Parathyroid adenoma (tissue), 2 donors: ENCODE data around the gene ATAD3A.

ENCODE experiments used
- H2AFZ ChIP-seq: fragments of 300-600 bp; sonication (generic); one replicate; pipeline ENCODE4 v1.7.0; 2017; ENCODE audit warnings: antibody characterized with exemption, mild to moderate bottlenecking
- H3K27ac ChIP-seq: fragments of 300-600 bp; sonication (generic); one replicate; pipeline ENCODE4 v1.7.0; 2017
- H3K27me3 ChIP-seq: fragments of 300-600 bp; sonication (generic); one replicate; pipeline ENCODE4 v1.7.0; 2017; ENCODE audit warnings: low read length; ENCODE audit not compliant: control insufficient read depth, insufficient read depth
- H3K36me3 ChIP-seq: fragments of 300-600 bp; sonication (generic); one replicate; pipeline ENCODE4 v1.7.0; 2017; ENCODE audit warnings: low read length; ENCODE audit not compliant: control insufficient read depth, insufficient read depth
- H3K4me1 ChIP-seq: fragments of 300-600 bp; sonication (generic); one replicate; pipeline ENCODE4 v1.7.0; 2017; ENCODE audit warnings: control low read depth
- H3K4me2 ChIP-seq: fragments of 300-600 bp; sonication (generic); one replicate; pipeline ENCODE4 v1.7.0; 2017; ENCODE audit warnings: low read length
- H3K4me3 ChIP-seq: fragments of 300-600 bp; sonication (generic); one replicate; pipeline ENCODE4 v1.7.0; 2017; ENCODE audit warnings: low read depth, low read length
- H3K79me2 ChIP-seq: fragments of 300-600 bp; sonication (generic); one replicate; pipeline ENCODE4 v1.7.0; 2017; ENCODE audit warnings: control low read depth
- H3K9ac ChIP-seq: fragments of 300-600 bp; sonication (generic); one replicate; pipeline ENCODE4 v1.7.0; 2017; ENCODE audit warnings: mild to moderate bottlenecking
- H3K9me3 ChIP-seq: fragments of 300-600 bp; sonication (generic); one replicate; pipeline ENCODE4 v1.7.0; 2017; ENCODE audit warnings: low read length; ENCODE audit not compliant: control insufficient read depth
- TF ChIP-seq, protein P1 (sequence below): fragments of 300-600 bp; sonication (generic); IDR thresholded peaks from one replicate; pipeline ENCODE4 v1.7.0; 2017; ENCODE audit warnings: antibody characterized with exemption, mild to moderate bottlenecking
- donor health status: primary hyperparathyroidism.

ATAD3A gene

DNA sequence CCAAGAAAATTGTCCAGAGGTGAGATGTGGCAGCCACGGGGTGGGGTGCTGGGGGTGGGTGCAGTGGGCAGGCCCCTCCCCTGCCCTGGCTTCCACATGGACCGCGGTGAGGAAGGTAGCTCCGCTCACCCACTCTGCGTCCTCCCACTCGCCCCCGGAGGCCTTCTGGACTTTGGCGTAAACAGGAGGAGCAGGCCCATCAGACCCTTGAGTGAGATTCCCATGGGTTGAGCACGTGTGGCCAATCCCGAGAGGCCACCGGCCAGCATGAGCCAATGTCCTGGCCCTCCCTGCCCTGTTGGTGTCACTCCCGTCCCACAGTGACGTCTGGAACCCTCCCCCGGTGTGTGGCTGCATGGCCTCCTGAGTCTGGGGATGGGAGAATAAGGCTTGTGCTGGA is 36.6 kb downstream of the ATAD3A start:
- no peak overlapping the region for H3K27ac ChIP-seq
- H3K9me3 ChIP-seq: no peaks in the 10 kb centered on the region
- H3K9ac ChIP-seq: no peak overlapping the region
- H2AFZ ChIP-seq: no peak overlapping the region
- TF ChIP-seq, protein P1, sequence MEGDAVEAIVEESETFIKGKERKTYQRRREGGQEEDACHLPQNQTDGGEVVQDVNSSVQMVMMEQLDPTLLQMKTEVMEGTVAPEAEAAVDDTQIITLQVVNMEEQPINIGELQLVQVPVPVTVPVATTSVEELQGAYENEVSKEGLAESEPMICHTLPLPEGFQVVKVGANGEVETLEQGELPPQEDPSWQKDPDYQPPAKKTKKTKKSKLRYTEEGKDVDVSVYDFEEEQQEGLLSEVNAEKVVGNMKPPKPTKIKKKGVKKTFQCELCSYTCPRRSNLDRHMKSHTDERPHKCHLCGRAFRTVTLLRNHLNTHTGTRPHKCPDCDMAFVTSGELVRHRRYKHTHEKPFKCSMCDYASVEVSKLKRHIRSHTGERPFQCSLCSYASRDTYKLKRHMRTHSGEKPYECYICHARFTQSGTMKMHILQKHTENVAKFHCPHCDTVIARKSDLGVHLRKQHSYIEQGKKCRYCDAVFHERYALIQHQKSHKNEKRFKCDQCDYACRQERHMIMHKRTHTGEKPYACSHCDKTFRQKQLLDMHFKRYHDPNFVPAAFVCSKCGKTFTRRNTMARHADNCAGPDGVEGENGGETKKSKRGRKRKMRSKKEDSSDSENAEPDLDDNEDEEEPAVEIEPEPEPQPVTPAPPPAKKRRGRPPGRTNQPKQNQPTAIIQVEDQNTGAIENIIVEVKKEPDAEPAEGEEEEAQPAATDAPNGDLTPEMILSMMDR: no peak
- H3K27me3 ChIP-seq: no peaks in the 10 kb centered on the region
- H3K79me2 ChIP-seq: peaks cover 8% of the 10 kb centered on the region
- H3K4me3 ChIP-seq: no peak overlapping the region
- H3K4me1 ChIP-seq: no peaks in the 10 kb centered on the region
- no peaks in the 10 kb centered on the region for H3K36me3 ChIP-seq
- H3K4me2 ChIP-seq: no peak overlapping the region

DNA sequence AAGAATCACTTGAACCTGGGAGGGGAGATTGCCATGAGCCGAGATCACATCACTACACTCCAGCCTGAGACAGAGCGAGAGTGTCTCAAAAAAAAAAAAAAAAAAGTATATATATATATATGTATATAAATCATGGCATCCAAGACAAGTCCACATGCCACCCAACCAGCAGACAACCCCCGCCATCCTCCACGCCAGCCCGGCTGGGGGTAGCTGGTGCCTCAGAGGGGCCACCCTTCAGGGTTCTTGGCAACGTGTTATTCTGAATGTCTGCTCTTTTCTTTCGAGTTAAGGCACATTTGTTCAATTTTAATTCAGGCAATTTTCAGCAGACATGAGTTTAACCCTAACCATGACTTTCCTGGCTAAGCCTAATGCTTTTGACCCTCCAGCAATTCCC is 38.1 kb downstream of the ATAD3A start:
- no peak overlapping the region for H3K4me2 ChIP-seq
- H3K9ac ChIP-seq: no peak overlapping the region
- no peaks in the 10 kb centered on the region for H3K9me3 ChIP-seq
- TF ChIP-seq, protein P1: no peak
- no peak overlapping the region for H2AFZ ChIP-seq
- H3K4me3 ChIP-seq: no peak overlapping the region
- no peaks in the 10 kb centered on the region for H3K4me1 ChIP-seq
- no peak overlapping the region for H3K27ac ChIP-seq
- H3K27me3 ChIP-seq: no peaks in the 10 kb centered on the region
- no peaks in the 10 kb centered on the region for H3K36me3 ChIP-seq
- peaks cover 8% of the 10 kb centered on the region for H3K79me2 ChIP-seq

DNA sequence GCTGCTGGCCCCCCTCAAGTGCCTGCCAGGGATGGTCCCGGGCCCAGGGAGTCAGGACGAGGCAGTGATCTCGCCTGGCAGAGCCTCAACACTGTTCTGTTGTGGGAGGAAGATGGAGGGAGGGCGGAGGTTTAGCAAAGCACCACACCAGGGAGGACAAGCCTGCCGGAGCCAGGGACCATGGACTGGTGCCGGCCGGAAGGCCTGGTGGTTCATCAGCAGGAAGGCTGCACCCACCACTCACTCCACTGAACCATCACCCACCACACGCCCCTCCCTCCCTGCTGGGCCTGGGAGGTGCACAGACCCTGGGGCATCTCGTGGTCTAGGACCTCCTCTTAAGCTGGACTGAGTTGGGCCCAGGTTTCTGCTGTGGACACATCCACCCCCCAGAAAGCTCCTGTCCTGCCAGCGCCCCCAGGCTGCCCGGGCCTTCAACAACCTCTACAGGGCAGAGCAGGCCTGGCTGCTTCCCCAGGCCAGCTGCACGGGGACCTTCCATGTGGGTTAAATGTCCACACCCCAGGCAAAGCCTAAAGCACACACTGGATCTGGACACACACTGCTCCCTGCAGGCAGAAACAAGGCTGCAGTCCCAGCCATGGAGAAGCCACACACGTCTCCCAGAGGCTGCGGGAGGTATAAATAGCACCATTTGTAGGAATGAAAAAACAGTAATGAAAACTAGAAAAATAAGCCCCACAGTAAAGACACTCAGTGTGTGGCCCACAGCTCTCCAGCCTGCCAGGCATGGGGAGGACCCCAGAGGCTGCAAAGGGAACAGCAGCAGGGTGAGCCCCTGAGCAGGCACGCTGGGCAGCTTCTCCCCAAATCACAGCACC is 38.9 kb downstream of the ATAD3A start:
- H3K9me3 ChIP-seq: no peaks in the 10 kb centered on the region
- H2AFZ ChIP-seq: no peak overlapping the region
- H3K27me3 ChIP-seq: no peaks in the 10 kb centered on the region
- peaks cover 4% of the 10 kb centered on the region for H3K79me2 ChIP-seq
- TF ChIP-seq, protein P1: no peak
- no peak overlapping the region for H3K27ac ChIP-seq
- no peak overlapping the region for H3K9ac ChIP-seq
- H3K36me3 ChIP-seq: no peaks in the 10 kb centered on the region
- H3K4me1 ChIP-seq: no peaks in the 10 kb centered on the region
- no peak overlapping the region for H3K4me2 ChIP-seq
- no peak overlapping the region for H3K4me3 ChIP-seq

DNA sequence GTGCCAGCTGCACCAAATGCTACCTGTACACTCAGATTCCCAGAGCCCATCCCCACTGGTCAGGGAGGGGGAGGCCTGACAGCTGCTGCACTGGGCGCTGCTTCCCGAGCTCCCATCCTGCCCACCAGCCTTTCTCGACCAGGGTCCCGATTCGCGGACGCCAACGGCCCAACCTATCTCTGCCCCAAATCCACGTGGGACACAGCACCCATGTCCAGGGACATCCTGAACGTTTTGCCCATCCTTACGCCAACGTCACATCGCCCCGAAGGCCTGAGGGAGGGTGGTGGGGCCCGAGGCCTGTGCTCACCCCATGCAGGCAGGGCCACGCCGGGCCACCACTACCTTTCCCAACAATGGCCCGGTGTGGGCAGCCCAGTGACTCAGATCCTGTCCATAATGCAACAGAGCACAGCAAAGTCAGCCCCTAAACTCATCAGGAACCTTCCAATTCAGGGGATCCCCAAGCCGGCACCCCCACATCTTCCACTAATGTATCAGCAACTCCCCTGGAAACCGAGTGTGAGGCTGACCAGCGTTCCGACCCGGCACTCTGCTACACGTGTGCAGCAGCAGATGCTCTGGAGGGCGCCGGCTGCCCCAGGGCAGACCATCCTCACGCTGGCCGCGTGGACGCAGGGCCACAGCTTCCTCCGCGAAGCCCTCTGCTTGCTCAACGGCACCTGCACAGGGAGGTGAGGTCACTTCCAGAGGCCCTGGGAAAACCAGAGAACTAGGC is 39.7 kb downstream of the ATAD3A start:
- TF ChIP-seq, protein P1: no peak
- peaks cover 4% of the 10 kb centered on the region for H3K79me2 ChIP-seq
- H3K4me2 ChIP-seq: no peak overlapping the region
- H3K9ac ChIP-seq: no peak overlapping the region
- H3K36me3 ChIP-seq: no peaks in the 10 kb centered on the region
- no peak overlapping the region for H3K4me3 ChIP-seq
- no peaks in the 10 kb centered on the region for H3K9me3 ChIP-seq
- no peaks in the 10 kb centered on the region for H3K4me1 ChIP-seq
- H2AFZ ChIP-seq: no peak overlapping the region
- no peak overlapping the region for H3K27ac ChIP-seq
- no peaks in the 10 kb centered on the region for H3K27me3 ChIP-seq
